SK-N-SH (cell line): ENCODE results near the gene SCNM1. TPM values are rescaled to one million over a fixed set of nuclear protein-coding genes. Genes with fewer than 3 reads are reported as not detected.

Experiments used
- CTCF ChIA-PET: fragments of 300-600, 350-600 bp; formaldehyde crosslinking; extraction: SDS; loops from one replicate; lab custom pipeline; 2021; lab: Yijun Ruan, JAX
- POLR2A ChIA-PET: fragments of 350-600 bp; sonication (Branson Sonifier 250); formaldehyde crosslinking; extraction: SDS; loops from one replicate; lab custom pipeline; 2020; ENCODE audit warnings: antibody characterized with exemption, inconsistent platforms; lab: Yijun Ruan, JAX
- DNase-seq: peaks from one replicate; pipeline ENCODE4 v3.0.0; 2012
- H2AFZ ChIP-seq: fragments of 200-600 bp; sonication (generic); 2 replicates; pipeline ENCODE4 v1.8.1; 2016; ENCODE audit warnings: antibody characterized with exemption, mild to moderate bottlenecking, low read depth
- H3F3A ChIP-seq: fragments of 200-600 bp; sonication (generic); replicated peaks from 2 replicates; pipeline ENCODE3; 2016; ENCODE audit warnings: antibody characterized with exemption, mild to moderate bottlenecking; ENCODE audit not compliant: insufficient read depth
- H3K27ac ChIP-seq, 2 experiments: fragments of 200-500 bp in 1 of 2; fragments of 200-600 bp in 1 of 2; sonication (Bioruptor generic) in 1 of 2; sonication (generic), shearing (Covaris generic) in 1 of 2; 2 replicates each; pipeline versions ENCODE4 v1.5.1 to v1.6.1; 2014 to 2016; ENCODE audit warnings: low read depth in 2 of 2, inconsistent platforms in 1 of 2, low read length in 1 of 2, mild to moderate bottlenecking in 1 of 2, mixed read lengths in 1 of 2
- H3K27me3 ChIP-seq: fragments of 200-600 bp; sonication (generic), shearing (Covaris generic); 2 replicates; pipeline ENCODE4 v1.6.1; 2016; ENCODE audit warnings: mixed run types; ENCODE audit not compliant: insufficient read depth
- H3K36me3 ChIP-seq, 2 experiments: fragments of 200-500 bp in 1 of 2; fragments of 200-600 bp in 1 of 2; sonication (Bioruptor generic) in 1 of 2; sonication (generic) in 1 of 2; replicated peaks in 1 of 2; 2 replicates each; pipeline versions ENCODE3 to v1.5.1; 2014 to 2016; ENCODE audit warnings: low read length in 1 of 2, mild to moderate bottlenecking in 1 of 2; ENCODE audit not compliant: insufficient read depth in 2 of 2, control insufficient read depth in 1 of 2
- H3K4me1 ChIP-seq, 2 experiments: fragments of 200-500 bp in 1 of 2; fragments of 200-600 bp in 1 of 2; sonication (Bioruptor generic) in 1 of 2; sonication (generic), shearing (Covaris generic) in 1 of 2; 2 replicates each; pipeline versions ENCODE4 v1.5.1 to v1.6.1; 2014 to 2016; ENCODE audit warnings: low read depth in 1 of 2, low read length in 1 of 2, mixed run types in 1 of 2; ENCODE audit not compliant: insufficient read depth in 2 of 2, control insufficient read depth in 1 of 2
- H3K4me2 ChIP-seq: fragments of 200-600 bp; sonication (generic), shearing (Covaris generic); 2 replicates; pipeline ENCODE4 v1.6.1; 2017; ENCODE audit warnings: mixed run types
- H3K4me3 ChIP-seq, 2 experiments: fragments of 200-500 bp in 1 of 2; fragments of 200-600 bp in 1 of 2; sonication (Bioruptor generic) in 1 of 2; sonication (generic), shearing (Covaris generic) in 1 of 2; 2 replicates each; pipeline versions ENCODE4 v1.5.1 to v1.8.1; 2014 to 2016; ENCODE audit warnings: low read depth in 2 of 2, inconsistent platforms in 1 of 2, low read length in 1 of 2, mild to moderate bottlenecking in 1 of 2, mixed read lengths in 1 of 2, moderate library complexity in 1 of 2
- H3K79me2 ChIP-seq: fragments of 200-600 bp; sonication (generic); 2 replicates; pipeline ENCODE4 v1.8.1; 2017; ENCODE audit warnings: mild to moderate bottlenecking; ENCODE audit not compliant: insufficient read depth
- H3K9ac ChIP-seq: fragments of 200-600 bp; sonication (generic); 2 replicates; pipeline ENCODE4 v1.6.1; 2017; ENCODE audit warnings: mixed run types
- H3K9me2 ChIP-seq: fragments of 200-600 bp; sonication (generic); 2 replicates; pipeline ENCODE4 v1.6.1; 2017; ENCODE audit warnings: mixed run types
- H3K9me3 ChIP-seq: fragments of 200-600 bp; sonication (generic); 2 replicates; pipeline ENCODE4 v1.6.1; 2017; ENCODE audit warnings: mixed run types, mild to moderate bottlenecking, moderate library complexity
- H4K20me1 ChIP-seq: fragments of 200-600 bp; sonication (generic); 2 replicates; pipeline ENCODE4 v1.6.1; 2017; ENCODE audit warnings: mild to moderate bottlenecking, mixed run types; ENCODE audit not compliant: insufficient read depth
- CHD2 ChIP-seq: fragments of 150-350 bp; IDR thresholded peaks from 2 replicates; pipeline ENCODE4 v1.6.1; 2018; ENCODE audit warnings: low read length; ENCODE audit not compliant: partially characterized antibody
- FOXJ3 ChIP-seq: sonication (generic); formaldehyde crosslinking; IDR thresholded peaks from 2 replicates; pipeline ENCODE4 v1.5.1; 2020; ENCODE audit warnings: mild to moderate bottlenecking, missing genetic modification reagents
- GATA2 ChIP-seq: sonication (generic); formaldehyde crosslinking; IDR thresholded peaks from 2 replicates; pipeline ENCODE4 v1.5.0; 2020; ENCODE audit warnings: mild to moderate bottlenecking, missing genetic modification reagents
- MXI1 ChIP-seq: IDR thresholded peaks from 2 replicates; pipeline ENCODE4 v1.6.1; 2012; ENCODE audit warnings: mild to moderate bottlenecking, low read depth, low read length, improper control_type of control experiment
- NRF1 ChIP-seq: IDR thresholded peaks from 2 replicates; pipeline ENCODE4 v1.6.1; 2012; ENCODE audit warnings: low read depth, mild to moderate bottlenecking, low read length
- PBX3 ChIP-seq: IDR thresholded peaks from 2 replicates; pipeline ENCODE4; 2012
- POLR2AphosphoS5 ChIP-seq: IDR thresholded peaks from 2 replicates; pipeline ENCODE4 v1.6.1; 2012; ENCODE audit warnings: low read depth, low read length
- SMC3 ChIP-seq: IDR thresholded peaks from 2 replicates; pipeline ENCODE4 v1.6.1; 2012; ENCODE audit warnings: low read depth, low read length, improper control_type of control experiment
- TAF1 ChIP-seq: IDR thresholded peaks from 2 replicates; pipeline ENCODE4 v1.6.1; 2012; ENCODE audit warnings: low read depth, mild to moderate bottlenecking, low read length, moderate library complexity, borderline replicate concordance
- TEAD4 ChIP-seq: IDR thresholded peaks from 2 replicates; pipeline ENCODE4 v1.4.0; 2012; ENCODE audit warnings: mild to moderate bottlenecking, borderline replicate concordance; ENCODE audit not compliant: insufficient read depth
- ZBTB33 ChIP-seq: IDR thresholded peaks from 2 replicates; pipeline ENCODE4 v1.4.0; 2012; ENCODE audit warnings: low read depth, borderline replicate concordance
- WGBS: methylation state at CpG from one replicate; pipeline ENCODE4 v1.1.6; 2017; ENCODE audit warnings: low lambda C conversion rate; 5-methylcytosine and 5-hydroxymethylcytosine counted together
- polyA plus RNA-seq, 3 experiments: library from polyadenylated mRNA; depleted of rRNA; stranded (reverse); fragments of >200 nt; gene quantifications; 2 replicates each; pipeline ENCODE4 v1.2.3, GENCODE V29; 2012

Gene SCNM1
- polyA plus RNA-seq, 1 of the 3 experiments (the other 2 are of a cell fraction) = 27.8 TPM

GRCh38 chr1:151146072-151146411 lies 19.9 kb upstream of the SCNM1 start (continued):
- no peak for TF ChIP-seq TEAD4
- TF ChIP-seq, all 33 proteins: peak for 0

- TF ChIP-seq CHD2 (peak; percentile 23), MXI1 (peak; percentile 51; the same call in 1 of the 2 replicates), NRF1 (no peak), PBX3 (0 out of 2 replicates have a peak, but pooled peaks have one; percentile 13), TEAD4 (no peak), POLR2AphosphoS5 (peak; percentile 77), GATA2 (no peak), FOXJ3 (no peak), ZBTB33 (no peak), TAF1 (peak; percentile 85), SMC3 (no peak)
- DNase-seq = peak; percentile 96
- WGBS = 0% methylated on average over 37 of the region's 61 CpGs
- Histone ChIP-seq H3K4me2 (peak within 1 kb of the TSS; percentile 98), H3K27ac (peak within 1 kb of the TSS; percentile 21 to 60; a peak in 2 of 4 replicates), H3K36me3 (no peaks in the 10 kb centered on the region), H3K9me3 (no peaks in the 10 kb centered on the region), H2AFZ (peak within 1 kb of the TSS; percentile 87), H3K9me2 (no peaks in the 10 kb centered on the region), H3K9ac (peak within 1 kb of the TSS; percentile 82), H3K27me3 (no peaks in the 10 kb centered on the region), H3K4me1 (peaks cover 0 to 21% of the 10 kb centered on the region in 2 experiments; a peak in 1 of 4 replicates), H3K79me2 (no peaks in the 10 kb centered on the region), H3F3A (no peaks in the 10 kb centered on the region), H4K20me1 (no peaks in the 10 kb centered on the region), H3K4me3 (peak within 1 kb of the TSS; percentile 70 to 91)
- POLR2A ChIA-PET = no interaction called here
- CTCF ChIA-PET = interaction anchor here (1.1 to 6.8 kb wide), 2 partner anchors 9 to 16 kb away, joined by 3 to 40 read pairs; partner anchors contain the start of gene TNFAIP8L2
Observed at GRCh38 chr1:151146412-151147131, 19.4 kb upstream of the SCNM1 start, which contains the start of gene SEMA6C. SEMA6C (minus strand) TSS chr1:151146631; CDS start chr1:151142621, 4,010 bp downstream.
